ENCODE measurements around the gene ARID1B. TPM values are rescaled to one million over a fixed set of nuclear protein-coding genes. Genes with fewer than 3 reads are reported as not detected.

Gene ARID1B
- total RNA-seq, 1 experiment from 2014 or later: 35.6 TPM

GRCh38 chr6:156862711-156863110, 85.5 kb downstream of the ARID1B start:
- intact Hi-C loops (cut with micrococcal nuclease): no loop called here
- no peak for DNase-seq (ENCODE audit: low read depth, low spot score)
- peaks cover 14% of the 10 kb centered on the region for H4K20me1 ChIP-seq (ENCODE audit: insufficient read depth)

More at GRCh38 chr6:156862711-156863110, 85.5 kb downstream of the ARID1B start:
- no peaks in the 10 kb centered on the region for H3K9me3 ChIP-seq (ENCODE audit: control insufficient read depth in 1 of 2, insufficient read depth in 1 of 2, low read depth in 1 of 2, low read length in 2 of 2)
- no peak overlapping the region for H3K4me3 ChIP-seq (replicated peaks in 1 of 2; ENCODE audit: low read depth in 1 of 2, low read length in 2 of 2)
- H3K27me3 ChIP-seq (ENCODE audit: insufficient read depth, low read length): no peaks in the 10 kb centered on the region
- H3K27ac ChIP-seq (ENCODE audit: low read depth, low read length): no peak overlapping the region
- no peak overlapping the region for H3K9ac ChIP-seq (ENCODE audit: low read length)
- H3K36me3 ChIP-seq (ENCODE audit: control insufficient read depth in 1 of 2, insufficient read depth in 2 of 2, low read length in 2 of 2): no peaks in the 10 kb centered on the region
- peaks cover 64% of the 10 kb centered on the region for H3K79me2 ChIP-seq (ENCODE audit: insufficient read depth, low read length)
- H2AFZ ChIP-seq (ENCODE audit: low read depth, low read length, poor library complexity, severe bottlenecking): no peak overlapping the region
- ATAC-seq: no peak
- RAD21 ChIA-PET (ENCODE audit: low non-redundant PET in 1 of 2, low total read pairs in 2 of 2, uncharacterized antibody in 2 of 2, unreplicated experiment in 2 of 2): no interaction called here
- H3K4me1 ChIP-seq (ENCODE audit: control insufficient read depth in 1 of 2, insufficient read depth in 2 of 2, low read length in 2 of 2): no peaks in the 10 kb centered on the region
- no peaks in the 10 kb centered on the region for H3K9me2 ChIP-seq (ENCODE audit: insufficient read depth)
- POLR2A ChIA-PET: no interaction called here
- BruUV-seq (replicated peaks): no TSS peak
- TF ChIP-seq FOSL1 (IDR thresholded peaks at IDR 0.05; ENCODE audit: low read depth) (no peak), JUND (IDR thresholded peaks at IDR 0.05) (no peak), CEBPB (IDR thresholded peaks at IDR 0.05; ENCODE audit: low read depth) (no peak), SP1 (IDR thresholded peaks at IDR 0.05; ENCODE audit: low read depth) (no peak), ZFX (IDR thresholded peaks at IDR 0.05) (no peak), EGR1 (IDR thresholded peaks at IDR 0.05; ENCODE audit: low read depth) (no peak), REST (IDR thresholded peaks at IDR 0.05; ENCODE audit: low read depth) (no peak), YY1 (IDR thresholded peaks at IDR 0.05; ENCODE audit: extremely low read depth, insufficient replicate concordance, low read depth, low read length) (no peak)
- no peak overlapping the region for H3K4me2 ChIP-seq (ENCODE audit: low read length)
- CTCF ChIA-PET: no interaction called here
